BLaER1 treated with 17β-estradiol and CSF1 and Interleukin-3, amounts not matched to agents 10 nM and 100 nM (cell line): ENCODE results near the gene NARF.

Source experiments
- H3K27ac ChIP-seq, 11 experiments: shearing (Covaris generic); formaldehyde crosslinking; 2 replicates each; pipeline ENCODE4 v1.8.1; 2022
- H3K27me3 ChIP-seq, 11 experiments: shearing (Covaris generic); formaldehyde crosslinking; 2 replicates each; pipeline ENCODE4 v1.8.1; 2022
- H3K36me3 ChIP-seq, 11 experiments: shearing (Covaris generic); formaldehyde crosslinking; 2 replicates each; pipeline ENCODE4 v1.8.1; 2022
- H3K4me1 ChIP-seq, 10 experiments: shearing (Covaris generic); formaldehyde crosslinking; 2 replicates each; pipeline ENCODE4 v1.8.1; 2022
- H3K4me2 ChIP-seq, 11 experiments: shearing (Covaris generic); formaldehyde crosslinking; 2 replicates each; pipeline ENCODE4 v1.8.1; 2022
- H3K4me3 ChIP-seq, 10 experiments: shearing (Covaris generic); formaldehyde crosslinking; 2 replicates each; pipeline ENCODE4 v1.8.1; 2022
- H3K9ac ChIP-seq, 11 experiments: shearing (Covaris generic); formaldehyde crosslinking; 2 replicates each; pipeline ENCODE4 v1.8.1; 2022
- H3K9me3 ChIP-seq, 11 experiments: shearing (Covaris generic); formaldehyde crosslinking; replicated peaks in 1 of 11; 2 replicates each; pipeline ENCODE4 v1.8.1; 2022
- H4K20me1 ChIP-seq, 11 experiments: shearing (Covaris generic); formaldehyde crosslinking; 2 replicates each; pipeline ENCODE4 v1.8.1; 2022
- Cebpa-rat ChIP-seq, 11 experiments: shearing (Covaris generic); IDR thresholded peaks; 2 replicates each; pipeline ENCODE4 v1.8.1; 2022

NARF gene

GRCh38 chr17:82436601-82437324 lies 21.8 kb upstream of the NARF start:
- H3K9ac ChIP-seq, result peak overlapping the region in 1 of 11 experiments; percentile 29; a peak in 2 of 22 replicates
- no peaks in the 10 kb centered on the region for H3K27me3 ChIP-seq
- H3K27ac ChIP-seq, result no peak overlapping the region
- H3K36me3 ChIP-seq, result peaks cover 2 to 64% (median 20%) of the 10 kb centered on the region in 11 experiments; a peak in 20 of 22 replicates
- H4K20me1 ChIP-seq, result peaks cover 15 to 46% (median 25%) of the 10 kb centered on the region in 11 experiments
- H3K9me3 ChIP-seq, result no peaks in the 10 kb centered on the region
- H3K4me1 ChIP-seq, result peaks cover 54 to 88% (median 79%) of the 10 kb centered on the region in 10 experiments
- H3K4me3 ChIP-seq, result no peak overlapping the region
- no peak for TF ChIP-seq Cebpa-rat (IDR thresholded peaks at IDR 0.05)
- H3K4me2 ChIP-seq, result peak overlapping the region in 5 of 11 experiments; percentile 10 to 86 (median 82); a peak in 5 of 22 replicates

GRCh38 chr17:82437325-82437668 lies 21.2 kb upstream of the NARF start:
- no peak for TF ChIP-seq Cebpa-rat (IDR thresholded peaks at IDR 0.05)
- H3K9ac ChIP-seq, result no peak overlapping the region
- no peaks in the 10 kb centered on the region for H3K27me3 ChIP-seq
- H3K27ac ChIP-seq, result no peak overlapping the region
- no peak overlapping the region for H3K4me2 ChIP-seq
- H3K9me3 ChIP-seq, result no peaks in the 10 kb centered on the region
- H4K20me1 ChIP-seq, result peaks cover 20 to 51% (median 30%) of the 10 kb centered on the region in 11 experiments
- peaks cover 59 to 88% (median 80%) of the 10 kb centered on the region in 10 experiments for H3K4me1 ChIP-seq
- H3K36me3 ChIP-seq, result peaks cover 7 to 64% (median 25%) of the 10 kb centered on the region in 11 experiments
- H3K4me3 ChIP-seq, result no peak overlapping the region

- Histone ChIP-seq H3K4me3 (no peak overlapping the region), H3K4me1 (peaks cover 68 to 93% (median 86%) of the 10 kb centered on the region in 10 experiments), H3K27me3 (no peaks in the 10 kb centered on the region), H3K9ac (peak overlapping the region in 3 of 11 experiments; percentile 33 to 55 (median 44); a peak in 5 of 22 replicates), H3K9me3 (no peaks in the 10 kb centered on the region), H3K27ac (peak overlapping the region in 1 of 11 experiments; percentile 54; a peak in 1 of 22 replicates), H4K20me1 (peaks cover 32 to 64% (median 43%) of the 10 kb centered on the region in 11 experiments), H3K36me3 (peaks cover 20 to 72% (median 38%) of the 10 kb centered on the region in 11 experiments), H3K4me2 (peak overlapping the region in 7 of 11 experiments; percentile 5 to 95 (median 26); a peak in 8 of 22 replicates)
- TF ChIP-seq Cebpa-rat (IDR thresholded peaks at IDR 0.05), result no peak
These were observed 19.9 kb upstream of the NARF start for GRCh38 chr17:82438401-82439193.

- Histone ChIP-seq H3K4me1 (peaks cover 67 to 93% (median 86%) of the 10 kb centered on the region in 10 experiments), H4K20me1 (peaks cover 40 to 72% (median 50%) of the 10 kb centered on the region in 11 experiments), H3K4me2 (peak overlapping the region in 9 of 11 experiments; percentile 57 to 99 (median 93); a peak in 14 of 22 replicates), H3K9ac (peak overlapping the region in 4 of 11 experiments; percentile 34 to 55 (median 41); a peak in 5 of 22 replicates), H3K27ac (peak overlapping the region in 1 of 11 experiments; percentile 54; a peak in 2 of 22 replicates), H3K4me3 (no peak overlapping the region), H3K27me3 (no peaks in the 10 kb centered on the region), H3K9me3 (no peaks in the 10 kb centered on the region), H3K36me3 (peaks cover 27 to 74% (median 45%) of the 10 kb centered on the region in 11 experiments)
- no peak for TF ChIP-seq Cebpa-rat (IDR thresholded peaks at IDR 0.05)
These were observed 19.2 kb upstream of the NARF start for GRCh38 chr17:82439194-82439828.

GRCh38 chr17:82439829-82440365 lies 18.6 kb upstream of the NARF start:
- Histone ChIP-seq H3K36me3 (peaks cover 33 to 80% (median 49%) of the 10 kb centered on the region in 11 experiments), H3K27ac (peak overlapping the region in 6 of 11 experiments; percentile 1 to 56 (median 42); a peak in 6 of 22 replicates), H3K4me2 (peak overlapping the region; percentile 57 to 99 (median 86))

GRCh38 chr17:82440469-82440981 lies 18.0 kb upstream of the NARF start:
- H3K4me3 ChIP-seq, result no peak overlapping the region
- peak overlapping the region in 9 of 11 experiments; percentile 1 to 58 (median 46); a peak in 15 of 22 replicates for H3K27ac ChIP-seq
- H3K4me2 ChIP-seq, result peak overlapping the region; percentile 57 to 99 (median 86)
- H3K4me1 ChIP-seq, result peaks cover 67 to 93% (median 86%) of the 10 kb centered on the region in 10 experiments
- peak overlapping the region in 9 of 11 experiments; percentile 9 to 51 (median 32); a peak in 7 of 22 replicates for H3K9ac ChIP-seq
- no peaks in the 10 kb centered on the region for H3K27me3 ChIP-seq
- H3K36me3 ChIP-seq, result peaks cover 37 to 84% (median 56%) of the 10 kb centered on the region in 11 experiments
- no peak for TF ChIP-seq Cebpa-rat (IDR thresholded peaks at IDR 0.05)
- no peaks in the 10 kb centered on the region for H3K9me3 ChIP-seq
- H4K20me1 ChIP-seq, result peaks cover 49 to 81% (median 62%) of the 10 kb centered on the region in 11 experiments

More at GRCh38 chr17:82439829-82440365, 18.6 kb upstream of the NARF start:
- peak overlapping the region in 7 of 11 experiments; percentile 9 to 51 (median 38); a peak in 2 of 22 replicates for H3K9ac ChIP-seq
- H3K4me3 ChIP-seq, result no peak overlapping the region
- no peaks in the 10 kb centered on the region for H3K27me3 ChIP-seq
- peaks cover 67 to 93% (median 86%) of the 10 kb centered on the region in 10 experiments for H3K4me1 ChIP-seq
- peaks cover 45 to 77% (median 56%) of the 10 kb centered on the region in 11 experiments for H4K20me1 ChIP-seq
- H3K9me3 ChIP-seq, result no peaks in the 10 kb centered on the region
- TF ChIP-seq Cebpa-rat (IDR thresholded peaks at IDR 0.05), result no peak

- H3K9me3 ChIP-seq, result no peaks in the 10 kb centered on the region
- peaks cover 37 to 84% (median 57%) of the 10 kb centered on the region in 11 experiments for H3K36me3 ChIP-seq
- peak overlapping the region in 9 of 11 experiments; percentile 9 to 51 (median 32); a peak in 6 of 22 replicates for H3K9ac ChIP-seq
- H3K4me3 ChIP-seq, result no peak overlapping the region
- peak overlapping the region; percentile 57 to 99 (median 86) for H3K4me2 ChIP-seq
- H3K27ac ChIP-seq, result peak overlapping the region in 9 of 11 experiments; percentile 1 to 58 (median 46); a peak in 15 of 22 replicates
- H3K27me3 ChIP-seq, result no peaks in the 10 kb centered on the region
- H3K4me1 ChIP-seq, result peaks cover 68 to 93% (median 86%) of the 10 kb centered on the region in 10 experiments
- no peak for TF ChIP-seq Cebpa-rat (IDR thresholded peaks at IDR 0.05)
- H4K20me1 ChIP-seq, result peaks cover 49 to 81% (median 68%) of the 10 kb centered on the region in 11 experiments
These were observed 17.4 kb upstream of the NARF start for GRCh38 chr17:82440991-82441627.
